NCI-H226 (cell line): ENCODE measurements around the gene MGMT.

Experiments used
- DNase-seq: peaks from one replicate; pipeline ENCODE4 v3.0.0-alpha.2; 2015

MGMT gene

GRCh38 chr10:129659508-129660268 lies 192.6 kb downstream of the MGMT start:
- DNase-seq, result no peak

GRCh38 chr10:129660569-129660968 lies 193.5 kb downstream of the MGMT start:
- DNase-seq, result no peak

GRCh38 chr10:129662426-129662825 lies 195.4 kb downstream of the MGMT start:
- no peak for DNase-seq

GRCh38 chr10:129670124-129670523 lies 203.1 kb downstream of the MGMT start:
- no peak for DNase-seq

GRCh38 chr10:129673292-129673691 lies 206.3 kb downstream of the MGMT start:
- no peak for DNase-seq

GRCh38 chr10:129675027-129675769 lies 208.2 kb downstream of the MGMT start:
- no peak for DNase-seq

GRCh38 chr10:129676014-129676413 lies 209.0 kb downstream of the MGMT start:
- DNase-seq, result no peak

- DNase-seq, result no peak
Measured at GRCh38 chr10:129677377-129677927, 210.4 kb downstream of the MGMT start.

- DNase-seq, result no peak
Measured at GRCh38 chr10:129678186-129678585, 211.1 kb downstream of the MGMT start.

- no peak for DNase-seq
Measured at GRCh38 chr10:129679207-129679606, 212.2 kb downstream of the MGMT start.

- no peak for DNase-seq
Measured at GRCh38 chr10:129680661-129681344, 213.8 kb downstream of the MGMT start.

- no peak for DNase-seq
Measured at GRCh38 chr10:129681856-129682255, 214.8 kb downstream of the MGMT start.

GRCh38 chr10:129683519-129683918 lies 216.5 kb downstream of the MGMT start:
- no peak for DNase-seq

- DNase-seq, result no peak
Measured at GRCh38 chr10:129683920-129684319, 216.9 kb downstream of the MGMT start.

- no peak for DNase-seq
Measured at GRCh38 chr10:129685271-129685670, 218.2 kb downstream of the MGMT start.

GRCh38 chr10:129689671-129690071 lies 222.6 kb downstream of the MGMT start:
- no peak for DNase-seq

- DNase-seq, result no peak
Measured at GRCh38 chr10:129690248-129691070, 223.4 kb downstream of the MGMT start.

GRCh38 chr10:129692695-129693094 lies 225.7 kb downstream of the MGMT start:
- DNase-seq, result no peak

GRCh38 chr10:129693382-129693781 lies 226.3 kb downstream of the MGMT start:
- no peak for DNase-seq

- DNase-seq, result no peak
Measured at GRCh38 chr10:129694184-129694583, 227.1 kb downstream of the MGMT start.

- DNase-seq, result no peak
Measured at GRCh38 chr10:129694691-129695243, 227.7 kb downstream of the MGMT start.

GRCh38 chr10:129695671-129696070 lies 228.6 kb downstream of the MGMT start:
- DNase-seq, result no peak
